A673 (cell line): ENCODE measurements around the gene PSMG2. TPM values are rescaled to one million over a fixed set of nuclear protein-coding genes. Genes with fewer than 3 reads are reported as not detected.

ENCODE experiments used
- BruUV-seq: library from RNA; stranded (reverse); fragments of 400-500 nt; replicated peaks from 2 replicates; lab custom pipeline; 2021; lab: Mats Ljungman, UMichigan
- CTCF ChIA-PET: fragments of 300-600 bp; sonication (Branson Sonifier 250); formaldehyde crosslinking; loops from one replicate; lab custom pipeline; 2022; ENCODE audit warnings: antibody characterized with exemption; lab: Charles Lee
- POLR2A ChIA-PET: fragments of 300-600 bp; sonication (Branson Sonifier 250); formaldehyde crosslinking; loops from one replicate; lab custom pipeline; 2022; ENCODE audit warnings: antibody characterized with exemption; ENCODE audit not compliant: low non-redundant PET; lab: Charles Lee
- DNase-seq: peaks from one replicate; pipeline ENCODE4 v3.0.0-alpha.2; 2015; ENCODE audit warnings: low spot score
- H3K27ac ChIP-seq: fragments of 200-600 bp; sonication (generic); 2 replicates; pipeline ENCODE4 v1.5.1; 2016; ENCODE audit warnings: mixed run types, low read depth, mild to moderate bottlenecking, mixed read lengths, antibody characterized with exemption, low read length; ENCODE audit not compliant: poor library complexity, severe bottlenecking
- H3K27me3 ChIP-seq: fragments of 200-600 bp; sonication (generic); replicated peaks from 2 replicates; pipeline ENCODE4 v1.6.1; 2017; ENCODE audit warnings: mixed run types, low read depth, mild to moderate bottlenecking, mixed read lengths, antibody characterized with exemption, low read length; ENCODE audit not compliant: insufficient read depth, poor library complexity
- H3K36me3 ChIP-seq: fragments of 200-600 bp; sonication (generic); 2 replicates; pipeline ENCODE4 v1.6.1; 2016; ENCODE audit warnings: mixed run types, mild to moderate bottlenecking, mixed read lengths, antibody characterized with exemption, low read length; ENCODE audit not compliant: insufficient read depth, poor library complexity, severe bottlenecking
- H3K4me1 ChIP-seq: fragments of 200-600 bp; sonication (generic); 2 replicates; pipeline ENCODE4 v1.6.1; 2017; ENCODE audit warnings: mixed run types, mild to moderate bottlenecking, mixed read lengths, antibody characterized with exemption, low read length; ENCODE audit not compliant: insufficient read depth, poor library complexity, severe bottlenecking
- H3K4me3 ChIP-seq: fragments of 200-600 bp; sonication (generic); 2 replicates; pipeline ENCODE4 v1.5.1; 2016; ENCODE audit warnings: low read depth, mixed run types, mild to moderate bottlenecking, mixed read lengths, low read length; ENCODE audit not compliant: poor library complexity, severe bottlenecking
- H3K9me3 ChIP-seq: fragments of 200-600 bp; sonication (generic); 2 replicates; pipeline ENCODE4 v1.6.1; 2016; ENCODE audit warnings: mixed run types, low read depth, mild to moderate bottlenecking, mixed read lengths, antibody characterized with exemption, low read length; ENCODE audit not compliant: poor library complexity, severe bottlenecking
- EZH2 ChIP-seq: fragments of 200-600 bp; sonication (generic); IDR thresholded peaks from 2 replicates; pipeline ENCODE4 v1.6.1; 2017; ENCODE audit warnings: borderline replicate concordance, low read depth, mild to moderate bottlenecking, mixed read lengths, antibody characterized with exemption, low read length; ENCODE audit not compliant: poor library complexity, severe bottlenecking
- intact Hi-C: fragments of 100-400 bp; cut with micrococcal nuclease; formaldehyde crosslinking; loops from one replicate; pipeline ENCODE4 v1.10.0; 2022; ENCODE audit not compliant: unreplicated experiment
- total RNA-seq: library from RNA; stranded (reverse); gene quantifications from 2 replicates; pipeline ENCODE4 v1.2.3, GENCODE V29; 2021
- TF ChIP-seq, protein P1 (sequence below): fragments of 300-800, 200-600 bp; sonication (generic); conservative IDR thresholded peaks from 2 replicates; pipeline ENCODE4 v1.5.1; 2017; ENCODE audit warnings: low read depth, mild to moderate bottlenecking, antibody characterized with exemption, low read length, moderate library complexity, mixed read lengths

PSMG2 gene
- total RNA-seq, 1 experiment from 2014 or later = 74.0 TPM

DNA sequence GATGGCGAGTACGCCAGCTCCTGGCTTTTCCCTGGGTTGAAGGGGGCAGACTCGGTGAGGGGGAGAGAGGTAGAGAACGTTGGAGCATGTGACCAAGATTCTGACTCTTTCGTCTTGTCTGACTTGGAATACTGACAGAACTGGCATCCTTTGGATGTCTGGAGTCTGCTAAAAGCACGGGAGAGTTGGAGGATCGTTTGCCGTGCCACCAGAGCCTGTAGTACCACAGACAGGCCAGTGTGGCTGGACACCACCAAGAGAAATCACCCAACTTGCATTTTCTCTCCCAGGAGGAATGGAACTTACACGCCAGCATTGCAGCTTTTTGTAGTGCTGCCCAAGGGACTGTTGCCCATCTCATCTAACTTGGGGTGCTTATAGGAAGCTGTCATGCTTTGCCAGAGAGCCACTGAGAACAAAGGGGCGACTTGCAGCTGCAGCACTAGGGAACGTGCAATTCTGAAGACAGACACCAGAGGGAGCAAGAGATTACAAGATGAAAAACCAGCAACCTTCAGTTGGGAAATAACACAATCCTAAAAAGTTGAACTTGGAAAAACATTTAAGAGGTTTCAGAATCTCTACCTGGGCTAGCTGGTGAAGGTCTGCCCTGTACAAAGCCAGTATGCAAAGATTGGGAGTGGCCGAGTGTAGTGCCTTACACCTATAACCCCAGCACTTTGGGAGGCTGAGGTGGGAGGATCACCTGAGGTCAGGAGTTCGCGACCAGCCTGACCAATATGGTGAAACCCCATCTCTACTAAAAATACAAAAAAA is 24.1 kb downstream of the PSMG2 start:
- peak; percentile 82 for DNase-seq
- intact Hi-C loops = loop anchor here (1.0 to 5.0 kb wide), 4 partner anchors 166 to 905 kb away; no protein-coding TSS in a partner anchor
- no peaks in the 10 kb centered on the region for H3K4me1 ChIP-seq
- no peak overlapping the region for H3K27ac ChIP-seq
- H3K9me3 ChIP-seq = peaks cover 9% of the 10 kb centered on the region
- POLR2A ChIA-PET = no interaction called here
- CTCF ChIA-PET = interaction anchor here (1.1 kb wide), 1 partner anchor 207 kb away, joined by 5 read pairs; no protein-coding TSS in a partner anchor
- H3K36me3 ChIP-seq = peaks cover 28% of the 10 kb centered on the region
- no peak for TF ChIP-seq EZH2
- TF ChIP-seq, protein P1, sequence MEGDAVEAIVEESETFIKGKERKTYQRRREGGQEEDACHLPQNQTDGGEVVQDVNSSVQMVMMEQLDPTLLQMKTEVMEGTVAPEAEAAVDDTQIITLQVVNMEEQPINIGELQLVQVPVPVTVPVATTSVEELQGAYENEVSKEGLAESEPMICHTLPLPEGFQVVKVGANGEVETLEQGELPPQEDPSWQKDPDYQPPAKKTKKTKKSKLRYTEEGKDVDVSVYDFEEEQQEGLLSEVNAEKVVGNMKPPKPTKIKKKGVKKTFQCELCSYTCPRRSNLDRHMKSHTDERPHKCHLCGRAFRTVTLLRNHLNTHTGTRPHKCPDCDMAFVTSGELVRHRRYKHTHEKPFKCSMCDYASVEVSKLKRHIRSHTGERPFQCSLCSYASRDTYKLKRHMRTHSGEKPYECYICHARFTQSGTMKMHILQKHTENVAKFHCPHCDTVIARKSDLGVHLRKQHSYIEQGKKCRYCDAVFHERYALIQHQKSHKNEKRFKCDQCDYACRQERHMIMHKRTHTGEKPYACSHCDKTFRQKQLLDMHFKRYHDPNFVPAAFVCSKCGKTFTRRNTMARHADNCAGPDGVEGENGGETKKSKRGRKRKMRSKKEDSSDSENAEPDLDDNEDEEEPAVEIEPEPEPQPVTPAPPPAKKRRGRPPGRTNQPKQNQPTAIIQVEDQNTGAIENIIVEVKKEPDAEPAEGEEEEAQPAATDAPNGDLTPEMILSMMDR = peak; percentile 89
- no TSS peak for BruUV-seq
- no peak overlapping the region for H3K4me3 ChIP-seq
- no peaks in the 10 kb centered on the region for H3K27me3 ChIP-seq

GRCh38 chr18:12737243-12737902 is 34.5 kb downstream of the PSMG2 start:
- intact Hi-C loops = no loop called here
- TF ChIP-seq, protein P1 = 0 out of 2 replicates have a peak, but pooled peaks have one; percentile 9
- no peak for TF ChIP-seq EZH2
- ChIA-PET CTCF (no interaction called here), POLR2A (no interaction called here)
- BruUV-seq = no TSS peak
- Histone ChIP-seq H3K9me3 (no peaks in the 10 kb centered on the region), H3K4me1 (no peaks in the 10 kb centered on the region), H3K4me3 (no peak overlapping the region), H3K36me3 (no peaks in the 10 kb centered on the region), H3K27ac (no peak overlapping the region), H3K27me3 (no peaks in the 10 kb centered on the region)
- DNase-seq = no peak

DNA sequence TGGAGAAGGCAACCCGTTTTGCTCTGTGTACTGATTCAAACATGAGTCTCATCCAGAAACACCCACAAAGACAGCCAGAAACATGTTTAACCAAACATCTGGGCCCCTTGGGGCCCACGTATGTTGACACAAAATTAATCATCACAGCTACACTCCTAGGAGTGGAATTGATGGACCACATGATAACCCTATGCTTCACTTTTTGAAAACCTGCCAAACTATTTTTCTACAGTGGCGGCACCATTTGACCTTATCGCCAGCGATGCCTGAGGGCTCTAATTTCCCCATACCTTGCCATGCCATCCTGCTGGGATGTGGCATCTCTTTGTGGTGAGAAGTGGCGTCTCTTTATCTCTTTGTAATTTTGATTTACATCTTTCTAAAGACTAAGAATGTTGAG is 38.5 kb downstream of the PSMG2 start:
- no peak for DNase-seq
- Histone ChIP-seq H3K36me3 (no peaks in the 10 kb centered on the region), H3K9me3 (no peaks in the 10 kb centered on the region), H3K4me1 (peaks cover 7% of the 10 kb centered on the region), H3K4me3 (no peak overlapping the region), H3K27ac (no peak overlapping the region), H3K27me3 (no peaks in the 10 kb centered on the region)
- ChIA-PET POLR2A (interaction anchor here (0.7 kb wide), 1 partner anchor 230 kb away, joined by 5 read pairs; no protein-coding TSS in a partner anchor), CTCF (no interaction called here)
- intact Hi-C loops = no loop called here
- no peak for TF ChIP-seq EZH2
- TF ChIP-seq, protein P1 = no peak
- no TSS peak for BruUV-seq
